GM18511 (cell line): Measurements from ENCODE around the gene STARD6.
"Not testable (repeated sequence)": the region's sequence is repeated elsewhere in the genome, so short reads cannot be mapped to it uniquely, and the experiment has no call there.

ENCODE experiments used
- ATAC-seq: cut with Tn5 transposase; IDR thresholded peaks from one replicate; pipeline ENCODE4 v1.9.1; 2021; ENCODE audit warnings: mild to moderate bottlenecking, moderate library complexity; ENCODE audit not compliant: unreplicated experiment

Gene STARD6

GRCh38 chr18:54351186-54351585, 6.5 kb downstream of the STARD6 start:
- ATAC-seq, result no peak

GRCh38 chr18:54338230-54338629, 19.4 kb downstream of the STARD6 start:
- no peak for ATAC-seq

GRCh38 chr18:54335638-54336173, 22.0 kb downstream of the STARD6 start:
- no peak for ATAC-seq

- ATAC-seq, result no peak
Observed at GRCh38 chr18:54330768-54331548, 26.7 kb downstream of the STARD6 start.

- no peak for ATAC-seq
Observed at GRCh38 chr18:54329787-54330186, 27.9 kb downstream of the STARD6 start.

GRCh38 chr18:54327818-54328217, 29.8 kb downstream of the STARD6 start:
- no peak for ATAC-seq

GRCh38 chr18:54323970-54324369, 33.7 kb downstream of the STARD6 start:
- ATAC-seq, result no peak

- ATAC-seq, result no peak
Observed at GRCh38 chr18:54323561-54323960, 34.1 kb downstream of the STARD6 start.

GRCh38 chr18:54316071-54316820, 41.4 kb downstream of the STARD6 start:
- ATAC-seq, result no peak

GRCh38 chr18:54309564-54309963, 48.1 kb downstream of the STARD6 start:
- ATAC-seq, result not testable (repeated sequence)

- no peak for ATAC-seq
Observed at GRCh38 chr18:54303408-54303807, 54.2 kb downstream of the STARD6 start.

- not testable (repeated sequence) for ATAC-seq
Observed at GRCh38 chr18:54298991-54299390, 58.7 kb downstream of the STARD6 start.

GRCh38 chr18:54296062-54296461, 61.6 kb downstream of the STARD6 start:
- no peak for ATAC-seq

GRCh38 chr18:54294274-54294673, 63.4 kb downstream of the STARD6 start:
- ATAC-seq, result no peak

GRCh38 chr18:54284981-54285785, 72.5 kb downstream of the STARD6 start:
- peak; percentile 99 for ATAC-seq

GRCh38 chr18:54284535-54284934, 73.1 kb downstream of the STARD6 start:
- ATAC-seq, result peak; percentile 45

- no peak for ATAC-seq
Observed at GRCh38 chr18:54280220-54280569, 77.5 kb downstream of the STARD6 start.

GRCh38 chr18:54279477-54280219, 78.0 kb downstream of the STARD6 start:
- no peak for ATAC-seq

- ATAC-seq, result no peak
Observed at GRCh38 chr18:54278615-54279014, 79.0 kb downstream of the STARD6 start.

GRCh38 chr18:54277899-54278298, 79.8 kb downstream of the STARD6 start:
- ATAC-seq, result no peak
